RWPE1 (cell line): ENCODE measurements around the gene CBX2.

ENCODE experiments used
- CTCF ChIA-PET: fragments of 350-600 bp; sonication (Branson Sonifier 250); formaldehyde crosslinking; extraction: SDS; loops from one replicate; lab custom pipeline; 2021; lab: Yijun Ruan, JAX
- POLR2A ChIA-PET: fragments of 400-600 bp; formaldehyde crosslinking; extraction: SDS; loops from one replicate; lab custom pipeline; 2020; ENCODE audit warnings: antibody characterized with exemption; ENCODE audit not compliant: low non-redundant PET; lab: Yijun Ruan, JAX
- DNase-seq: peaks from one replicate; pipeline ENCODE4 v3.0.0; 2012; ENCODE audit warnings: low spot score
- H3K27ac ChIP-seq: fragments of 450-650 bp; 2 replicates; pipeline ENCODE4 v1.5.1; 2017
- CTCF ChIP-seq: fragments of 450-650 bp; conservative IDR thresholded peaks from 2 replicates; pipeline ENCODE4 v1.5.1; 2017; ENCODE audit warnings: low read depth, mild to moderate bottlenecking

CBX2 gene

DNA sequence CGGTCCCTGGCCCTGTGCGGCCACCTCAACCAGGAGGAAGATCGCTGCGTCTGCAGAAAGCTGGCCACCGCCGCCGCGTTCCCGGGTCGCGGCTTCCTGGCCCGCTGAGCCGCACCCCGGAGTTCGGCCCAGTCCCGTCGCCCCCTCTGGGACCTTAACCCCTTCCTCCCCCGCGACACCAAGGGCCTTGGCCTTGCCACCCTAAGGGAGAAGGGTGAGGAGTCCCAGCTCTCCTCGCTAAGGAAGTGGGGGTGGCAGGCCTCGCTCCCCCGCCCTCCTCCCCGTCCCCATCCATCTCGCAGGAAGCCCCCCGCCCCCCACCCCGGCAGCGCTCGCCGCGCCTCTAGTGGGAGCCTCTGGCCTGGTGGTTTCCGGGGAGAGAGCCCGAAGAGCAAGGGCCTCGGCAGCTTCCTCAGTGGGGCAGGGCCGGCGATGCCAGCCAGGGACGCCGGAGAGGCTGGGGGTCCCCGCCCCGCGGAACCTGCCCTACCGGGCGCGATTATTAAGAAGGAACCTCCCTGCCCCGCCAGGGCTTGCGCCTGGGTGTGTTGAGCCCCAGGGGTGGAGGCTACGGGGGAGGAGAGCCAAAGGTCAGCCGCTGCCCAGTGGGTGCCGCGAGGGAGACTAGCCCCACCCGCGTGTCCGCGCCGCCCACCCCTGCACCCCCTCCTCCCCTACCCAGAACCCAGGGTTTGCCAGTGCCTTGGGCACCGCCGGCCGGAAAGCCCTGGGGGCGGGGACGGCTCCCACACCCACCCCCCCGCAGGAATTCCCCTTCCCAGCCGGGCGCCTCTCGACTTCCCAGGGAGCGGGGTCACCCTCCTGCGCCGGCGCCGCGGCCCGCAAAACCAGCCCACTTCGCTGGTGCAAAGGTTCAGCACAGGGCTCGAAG, 54.5 kb downstream of the CBX2 start:
- no peak overlapping the region for H3K27ac ChIP-seq
- ChIA-PET POLR2A (interaction anchor here (0.6 kb wide), 1 partner anchor 38 kb away, joined by 3 read pairs; no protein-coding TSS in a partner anchor), CTCF (no interaction called here)
- TF ChIP-seq CTCF = no peak
- DNase-seq = no peak

- ChIA-PET POLR2A (interaction anchor here (0.6 kb wide), 1 partner anchor 38 kb away, joined by 3 read pairs; no protein-coding TSS in a partner anchor), CTCF (interaction anchor here (1.0 kb wide), 1 partner anchor 55 kb away, joined by 7 read pairs; no protein-coding TSS in a partner anchor)
- no peak for TF ChIP-seq CTCF
- DNase-seq = no peak
- H3K27ac ChIP-seq = no peak overlapping the region
Measured at GRCh38 chr17:79833110-79833450, 55.1 kb downstream of the CBX2 start.

- no peak for DNase-seq
- peak overlapping the region; percentile 15; the same call in 1 of the 2 replicates for H3K27ac ChIP-seq
- ChIA-PET POLR2A (no interaction called here), CTCF (interaction anchor here (1.0 kb wide), 1 partner anchor 56 kb away, joined by 7 read pairs; no protein-coding TSS in a partner anchor)
- no peak for TF ChIP-seq CTCF
Measured at GRCh38 chr17:79833744-79834564, 56.0 kb downstream of the CBX2 start.

DNA sequence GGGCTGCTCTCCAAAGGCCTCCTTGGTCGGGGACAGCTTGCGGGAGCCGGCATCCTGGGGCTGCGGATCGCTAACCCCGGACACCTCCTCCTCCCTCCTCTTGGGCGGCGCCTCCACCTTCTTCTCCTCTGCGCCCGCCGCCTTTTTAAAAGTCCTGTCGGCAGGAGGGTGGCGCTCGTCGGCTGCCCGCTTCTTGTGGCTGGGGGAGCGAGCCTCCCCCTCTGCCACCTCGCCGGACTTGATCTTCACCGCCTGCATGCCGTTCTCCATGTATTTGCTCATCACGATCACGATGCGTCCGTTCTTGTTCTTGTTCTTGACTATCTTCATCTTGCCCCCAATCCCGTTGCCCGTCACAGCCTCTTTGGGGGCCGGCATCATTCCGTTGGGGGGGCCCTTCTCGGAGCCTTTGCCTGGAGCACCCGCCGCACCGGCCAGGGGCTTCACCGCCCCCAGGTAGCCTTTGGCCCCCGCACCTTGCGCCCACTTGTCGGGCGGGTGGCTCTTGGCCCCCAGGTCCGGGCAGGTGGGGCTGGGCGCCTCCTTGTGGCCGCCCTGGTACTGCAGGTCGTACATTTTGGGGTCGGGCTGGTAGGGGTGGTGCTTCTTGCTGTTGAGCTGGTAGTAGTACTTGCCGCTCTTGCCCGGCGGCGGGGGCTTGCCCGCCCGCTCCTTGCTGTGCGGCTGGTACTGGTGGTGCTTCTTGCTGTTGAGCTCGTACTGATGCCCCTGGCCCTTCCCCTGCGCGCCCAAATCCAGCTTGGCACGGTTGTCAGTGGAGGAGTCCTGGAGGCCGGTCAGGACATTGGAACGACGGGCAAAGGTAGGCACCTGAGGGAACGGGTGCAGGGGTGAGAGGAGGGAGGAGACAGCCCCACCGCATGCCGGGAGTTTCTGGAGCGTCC, 56.9 kb downstream of the CBX2 start:
- H3K27ac ChIP-seq = peak overlapping the region; percentile 97; the same call in 1 of the 2 replicates
- POLR2A ChIA-PET = no interaction called here

DNA sequence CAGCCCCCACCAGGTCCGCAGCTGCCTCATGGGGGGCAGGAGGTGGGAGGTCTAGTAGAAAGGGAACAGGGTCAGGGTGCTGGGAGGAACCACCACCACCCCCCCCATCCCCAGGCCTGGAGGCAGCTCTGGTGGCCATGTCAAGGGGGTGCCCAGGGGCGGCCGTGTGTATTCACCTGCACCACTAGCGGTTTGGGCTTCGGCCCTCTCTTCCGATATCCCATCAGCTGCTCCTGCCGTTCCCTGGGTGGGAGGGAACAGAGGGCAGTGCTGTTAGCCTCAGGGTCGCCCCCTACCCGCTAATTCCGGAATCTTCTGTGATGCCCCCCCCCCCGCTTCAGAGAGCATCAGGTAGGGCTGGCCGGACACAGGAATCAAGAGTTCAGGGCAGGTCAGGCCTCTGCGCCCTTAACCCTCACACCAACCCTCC, 57.5 kb downstream of the CBX2 start:
- POLR2A ChIA-PET = no interaction called here
- DNase-seq = no peak
- peak overlapping the region; percentile 97 for H3K27ac ChIP-seq
- no peak for TF ChIP-seq CTCF
- CTCF ChIA-PET = interaction anchor here (0.6 to 2.0 kb wide), 16 partner anchors 9 to 193 kb away, joined by 3 to 14 read pairs (median 4); no protein-coding TSS in a partner anchor

More for the DNA sequence above, 56.9 kb downstream of the CBX2 start:
- DNase-seq = no peak
- CTCF ChIA-PET = interaction anchor here (0.6 to 2.0 kb wide), 14 partner anchors 10 to 193 kb away, joined by 3 to 14 read pairs (median 5); no protein-coding TSS in a partner anchor
- peak; percentile 77 for TF ChIP-seq CTCF
